ENCODE results near the gene EIF4A2. TPM values are rescaled to one million over a fixed set of nuclear protein-coding genes. Genes with fewer than 3 reads are reported as not detected.

Gene EIF4A2
- total and polyA plus RNA-seq, 8 donors: 344 to 925 (median 756) TPM

DNA sequence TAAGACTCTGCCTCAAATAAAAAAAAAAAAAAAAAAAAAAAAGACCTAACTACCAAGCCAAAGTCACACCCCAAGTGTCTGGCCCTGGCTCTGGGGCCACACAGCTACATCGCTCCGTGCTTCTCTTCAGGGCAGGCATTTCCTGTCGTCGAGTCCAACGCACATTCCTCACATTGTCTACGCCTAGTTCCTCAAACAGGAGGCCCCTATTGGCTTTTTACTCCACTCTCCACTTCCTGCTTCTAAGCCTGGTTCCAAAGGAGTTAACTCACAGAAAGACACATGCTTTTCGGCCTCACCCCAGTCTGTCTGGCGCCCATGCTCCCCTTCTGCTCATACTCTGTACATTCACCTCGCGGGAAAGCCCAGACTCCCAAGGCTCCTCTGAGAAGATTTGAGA, 37.4 kb upstream of the EIF4A2 start:
- H3K27ac ChIP-seq: peak overlapping the region in 1 of 2 donors; percentile 48
- intact Hi-C loops (cut with DNase I): no loop called here
- ATAC-seq: peak; percentile 98

GRCh38 chr3:186750316-186750715, 33.1 kb upstream of the EIF4A2 start:
- TF ChIP-seq, protein P1, sequence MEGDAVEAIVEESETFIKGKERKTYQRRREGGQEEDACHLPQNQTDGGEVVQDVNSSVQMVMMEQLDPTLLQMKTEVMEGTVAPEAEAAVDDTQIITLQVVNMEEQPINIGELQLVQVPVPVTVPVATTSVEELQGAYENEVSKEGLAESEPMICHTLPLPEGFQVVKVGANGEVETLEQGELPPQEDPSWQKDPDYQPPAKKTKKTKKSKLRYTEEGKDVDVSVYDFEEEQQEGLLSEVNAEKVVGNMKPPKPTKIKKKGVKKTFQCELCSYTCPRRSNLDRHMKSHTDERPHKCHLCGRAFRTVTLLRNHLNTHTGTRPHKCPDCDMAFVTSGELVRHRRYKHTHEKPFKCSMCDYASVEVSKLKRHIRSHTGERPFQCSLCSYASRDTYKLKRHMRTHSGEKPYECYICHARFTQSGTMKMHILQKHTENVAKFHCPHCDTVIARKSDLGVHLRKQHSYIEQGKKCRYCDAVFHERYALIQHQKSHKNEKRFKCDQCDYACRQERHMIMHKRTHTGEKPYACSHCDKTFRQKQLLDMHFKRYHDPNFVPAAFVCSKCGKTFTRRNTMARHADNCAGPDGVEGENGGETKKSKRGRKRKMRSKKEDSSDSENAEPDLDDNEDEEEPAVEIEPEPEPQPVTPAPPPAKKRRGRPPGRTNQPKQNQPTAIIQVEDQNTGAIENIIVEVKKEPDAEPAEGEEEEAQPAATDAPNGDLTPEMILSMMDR (IDR thresholded peaks at IDR 0.05): no peak
- H3K36me3 ChIP-seq: no peaks in the 10 kb centered on the region
- H3K4me1 ChIP-seq: peaks cover 0 to 6% of the 10 kb centered on the region in 2 donors
- H3K9me3 ChIP-seq: no peaks in the 10 kb centered on the region
- intact Hi-C loops (cut with DNase I): no loop called here
- no peak overlapping the region for H3K4me3 ChIP-seq
- no peak for DNase-seq
- no peaks in the 10 kb centered on the region for H3K27me3 ChIP-seq
- no peak overlapping the region for H3K27ac ChIP-seq
- ATAC-seq: no peak

More for the DNA sequence above, 37.4 kb upstream of the EIF4A2 start:
- Histone ChIP-seq H3K4me3 (no peak overlapping the region), H3K27me3 (no peaks in the 10 kb centered on the region), H3K4me1 (peaks cover 0 to 6% of the 10 kb centered on the region in 2 donors), H3K36me3 (no peaks in the 10 kb centered on the region), H3K9me3 (no peaks in the 10 kb centered on the region)
- peak in 2 of 4 donors; percentile 36 to 68 for DNase-seq
- TF ChIP-seq, protein P1 (IDR thresholded peaks at IDR 0.05): no peak

GRCh38 chr3:186751480-186751879, 31.9 kb upstream of the EIF4A2 start:
- Histone ChIP-seq H3K4me1 (no peaks in the 10 kb centered on the region), H3K27me3 (no peaks in the 10 kb centered on the region), H3K4me3 (no peak overlapping the region), H3K9me3 (no peaks in the 10 kb centered on the region), H3K36me3 (no peaks in the 10 kb centered on the region), H3K27ac (no peak overlapping the region)
- TF ChIP-seq, protein P1 (IDR thresholded peaks at IDR 0.05): no peak
- no peak for DNase-seq
- no peak for ATAC-seq
- intact Hi-C loops (cut with DNase I): no loop called here

DNA sequence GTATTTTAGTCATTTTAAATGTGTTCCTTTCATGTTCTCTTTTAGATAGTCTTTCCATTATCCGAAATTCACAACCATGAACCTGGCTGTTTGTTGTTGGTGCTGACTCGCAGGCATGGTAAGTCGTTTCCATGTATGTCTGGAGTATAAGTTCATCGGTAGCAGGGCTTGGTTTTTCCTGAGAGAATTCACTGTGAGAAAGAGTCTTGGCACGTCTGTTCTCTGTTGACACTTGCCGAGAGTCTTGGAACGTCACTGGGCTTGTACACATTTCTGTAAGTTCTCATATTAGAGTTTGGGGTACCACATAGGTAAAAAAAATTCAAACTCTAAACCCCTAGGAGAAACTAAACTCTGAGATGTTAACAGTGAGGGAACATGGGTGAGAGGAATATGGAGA, 29.4 kb upstream of the EIF4A2 start:
- intact Hi-C loops (cut with DNase I): no loop called here
- no peak for ATAC-seq

GRCh38 chr3:186754871-186755270, 28.5 kb upstream of the EIF4A2 start:
- TF ChIP-seq, protein P1 (IDR thresholded peaks at IDR 0.05): no peak
- intact Hi-C loops (cut with DNase I): no loop called here

More for the DNA sequence above, 29.4 kb upstream of the EIF4A2 start:
- no peak overlapping the region for H3K4me3 ChIP-seq
- no peak for DNase-seq
- no peak overlapping the region for H3K27ac ChIP-seq
- TF ChIP-seq, protein P1 (IDR thresholded peaks at IDR 0.05): no peak
- no peaks in the 10 kb centered on the region for H3K9me3 ChIP-seq
- no peaks in the 10 kb centered on the region for H3K4me1 ChIP-seq
- no peaks in the 10 kb centered on the region for H3K36me3 ChIP-seq
- peaks cover 0 to 6% of the 10 kb centered on the region in 2 donors for H3K27me3 ChIP-seq

More at GRCh38 chr3:186754871-186755270, 28.5 kb upstream of the EIF4A2 start:
- Histone ChIP-seq H3K4me3 (no peak overlapping the region), H3K4me1 (no peaks in the 10 kb centered on the region), H3K27ac (no peak overlapping the region), H3K36me3 (no peaks in the 10 kb centered on the region), H3K9me3 (no peaks in the 10 kb centered on the region), H3K27me3 (peaks cover 0 to 6% of the 10 kb centered on the region in 2 donors)
- DNase-seq (no peak), ATAC-seq (no peak)
